Esophagus squamous epithelium (tissue), 5 donors: Measurements from ENCODE around the gene SLC1A4. TPM values are rescaled to one million over a fixed set of nuclear protein-coding genes. Genes with fewer than 3 reads are reported as not detected.
A peak's percentile ranks its signal among the peaks of the same experiment; 100 is the strongest.

ENCODE experiments used
- DNase-seq: peaks from one replicate; lab custom pipeline; 2025; lab: John Stamatoyannopoulos, UW
- H3K27ac ChIP-seq, 4 donors: fragments of 200-600 bp; sonication (generic); one replicate each; pipeline ENCODE4 v1.5.1; 2016 to 2019; ENCODE audit warnings: mild to moderate bottlenecking in 1 of 4
- H3K27me3 ChIP-seq, 4 donors: fragments of 200-600 bp; sonication (generic); 1 replicate in 3 of 4; 2 replicates in 1 of 4; pipeline versions ENCODE4 v1.5.1 to v1.6.0; 2017 to 2021; ENCODE audit warnings: antibody characterized with exemption in 1 of 4
- H3K36me3 ChIP-seq, 3 donors: fragments of 200-600 bp; sonication (generic); one replicate each; pipeline ENCODE4 v1.5.1; 2016 to 2019
- H3K4me1 ChIP-seq, 3 donors: fragments of 200-600 bp; sonication (generic); one replicate each; pipeline ENCODE4 v1.5.1; 2017 to 2019
- H3K4me3 ChIP-seq, 4 donors: fragments of 200-600 bp; sonication (generic); 1 replicate in 3 of 4; 2 replicates in 1 of 4; pipeline ENCODE4 v1.5.1; 2016 to 2019; ENCODE audit warnings: mild to moderate bottlenecking in 2 of 4, moderate library complexity in 1 of 4
- H3K9me3 ChIP-seq, 3 donors: fragments of 200-600 bp; sonication (generic); one replicate each; pipeline ENCODE4 v1.5.1; 2016 to 2019
- CTCF ChIP-seq, 6 experiments: fragments of 450-650 bp in 4 of 6; fragments of 200-600 bp in 2 of 6; sonication (generic) in 2 of 6; IDR thresholded peaks; one replicate each; pipeline ENCODE4 v1.5.1; 2016 to 2019; ENCODE audit warnings: antibody characterized with exemption in 6 of 6, mild to moderate bottlenecking in 4 of 6, moderate library complexity in 4 of 6
- POLR2A ChIP-seq, 4 donors: fragments of 450-650 bp; IDR thresholded peaks; one replicate each; pipeline ENCODE4 v1.6.1; 2017; ENCODE audit warnings: antibody characterized with exemption in 4 of 4, mild to moderate bottlenecking in 4 of 4, moderate library complexity in 3 of 4
- WGBS, 2 donors: methylation state at CpG; one replicate each; pipeline ENCODE4 v1.1.5; 2018; 5-methylcytosine and 5-hydroxymethylcytosine counted together
- intact Hi-C: fragments of 100-400 bp; cut with DNase I; formaldehyde crosslinking; loops from one replicate; pipeline ENCODE4 v1.15.0; 2022
- total RNA-seq, 4 donors: library from RNA; depleted of rRNA; stranded (reverse); fragments of >200 nt; gene quantifications; one replicate each; pipeline ENCODE4 v1.1.0, GENCODE V29; 2016
- donor health status: DM: yes; HTN: yes; CAD: no.

The SLC1A4 gene
- total RNA-seq, 4 donors from 2014 or later: 12.8 to 28.1 (median 14.3) TPM

GRCh38 chr2:65054749-65055421 lies 65.7 kb downstream of the SLC1A4 start:
- no peak for TF ChIP-seq POLR2A (IDR thresholded peaks at IDR 0.05)
- TF ChIP-seq CTCF (IDR thresholded peaks at IDR 0.05): no peak
- H3K9me3 ChIP-seq: no peaks in the 10 kb centered on the region
- H3K27ac ChIP-seq: peak overlapping the region in 1 of 4 donors; percentile 93
- H3K4me1 ChIP-seq: peaks cover 9 to 42% (median 31%) of the 10 kb centered on the region in 3 donors
- intact Hi-C loops: no loop called here
- no peaks in the 10 kb centered on the region for H3K36me3 ChIP-seq
- peak overlapping the region in 1 of 4 donors; percentile 91 for H3K4me3 ChIP-seq
- H3K27me3 ChIP-seq: no peaks in the 10 kb centered on the region
- 65 to 77% methylated on average over 4 of the region's 4 CpGs for WGBS, 2 donors
- DNase-seq: no peak

- TF ChIP-seq CTCF (IDR thresholded peaks at IDR 0.05) (no peak), POLR2A (IDR thresholded peaks at IDR 0.05) (no peak)
- peaks cover 9 to 49% (median 36%) of the 10 kb centered on the region in 3 donors for H3K4me1 ChIP-seq
- H3K36me3 ChIP-seq: no peaks in the 10 kb centered on the region
- peak overlapping the region; percentile 89 to 95 (median 94) for H3K27ac ChIP-seq
- H3K9me3 ChIP-seq: no peaks in the 10 kb centered on the region
- H3K4me3 ChIP-seq: peak overlapping the region; percentile 77 to 96 (median 94)
- no peak for DNase-seq
- intact Hi-C loops: no loop called here
- H3K27me3 ChIP-seq: no peaks in the 10 kb centered on the region
- whole genome bisulfite sequencing, 2 donors: 16 to 53% methylated on average over 7 to 23 of the region's 42 CpGs
Observed at GRCh38 chr2:65055422-65056214, 66.4 kb downstream of the SLC1A4 start.

DNA sequence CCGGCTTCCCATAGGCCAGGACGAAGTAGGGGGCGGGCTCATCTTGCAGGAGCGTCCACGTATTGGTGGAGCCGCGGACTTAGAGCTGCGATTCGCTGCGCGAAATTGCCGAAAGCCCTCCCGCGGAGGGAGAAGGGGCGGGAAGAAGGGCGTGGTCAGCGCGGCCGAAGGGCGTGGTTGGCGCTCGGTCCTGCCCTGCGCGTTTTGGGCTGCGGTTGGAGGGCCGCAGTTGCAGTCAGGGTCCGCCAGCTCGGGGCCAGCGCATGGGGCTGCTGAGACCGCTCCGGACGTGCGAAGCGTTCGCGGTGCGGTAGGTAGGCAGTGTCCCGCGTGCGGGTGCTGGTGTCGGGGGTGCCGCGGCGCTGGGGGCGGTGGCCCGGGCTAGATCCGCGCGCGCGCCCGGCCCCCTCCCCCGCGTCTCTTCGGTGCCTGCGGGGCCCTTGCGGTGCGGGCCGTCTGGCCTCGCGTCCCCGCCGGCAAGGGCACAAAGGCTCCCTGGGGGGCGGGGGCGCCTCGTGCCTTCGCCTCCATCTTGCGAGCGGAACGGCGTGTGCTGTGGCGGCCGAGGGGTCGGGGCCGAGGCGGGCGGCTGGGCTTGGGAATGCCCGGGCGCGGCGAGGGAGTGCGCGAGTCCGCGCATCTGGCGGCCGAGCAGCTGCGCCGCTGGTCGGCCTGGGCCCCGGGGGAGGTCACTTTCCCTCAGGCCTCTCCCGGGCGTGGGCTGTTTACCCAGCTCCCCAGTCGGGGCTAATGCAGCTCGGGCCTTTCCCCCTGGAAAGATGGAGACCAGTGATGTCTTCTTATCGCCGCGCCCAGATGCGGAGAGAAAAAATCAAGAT lies 67.2 kb downstream of the SLC1A4 start, which contains the start of gene CEP68:
TSS of gene CEP68 (plus strand) at position 202 of the 839 bp plus-strand sequence. CDS start 13,029 bp downstream, outside the sequence.
- no peaks in the 10 kb centered on the region for H3K9me3 ChIP-seq
- peak within 1 kb of the TSS; percentile 89 to 95 (median 94) for H3K27ac ChIP-seq
- intact Hi-C loops: no loop called here
- H3K36me3 ChIP-seq: no peaks in the 10 kb centered on the region
- peak; percentile 85 for DNase-seq
- H3K4me3 ChIP-seq: peak within 1 kb of the TSS; percentile 77 to 96 (median 94)
- H3K27me3 ChIP-seq: no peaks in the 10 kb centered on the region
- TF ChIP-seq CTCF (IDR thresholded peaks at IDR 0.05) (peak in 1 of 6 experiments; percentile 22), POLR2A (IDR thresholded peaks at IDR 0.05) (peak in 3 of 4 donors; percentile 9 to 97 (median 76))
- 1% methylated on average over 16 to 25 of the region's 99 CpGs for WGBS, 2 donors
- H3K4me1 ChIP-seq: peaks cover 18 to 57% (median 43%) of the 10 kb centered on the region in 3 donors

- no peaks in the 10 kb centered on the region for H3K36me3 ChIP-seq
- H3K27me3 ChIP-seq: no peaks in the 10 kb centered on the region
- peak overlapping the region; percentile 89 to 95 (median 94) for H3K27ac ChIP-seq
- intact Hi-C loops: no loop called here
- 0 to 2% methylated on average over 4 to 5 of the region's 5 CpGs for WGBS, 2 donors
- no peaks in the 10 kb centered on the region for H3K9me3 ChIP-seq
- peak overlapping the region; percentile 77 to 96 (median 94) for H3K4me3 ChIP-seq
- TF ChIP-seq CTCF (IDR thresholded peaks at IDR 0.05): no peak
- TF ChIP-seq POLR2A (IDR thresholded peaks at IDR 0.05): no peak
- H3K4me1 ChIP-seq: peaks cover 19 to 63% (median 48%) of the 10 kb centered on the region in 3 donors
- no peak for DNase-seq
Observed at GRCh38 chr2:65057054-65057375, 67.8 kb downstream of the SLC1A4 start.
